Astrocyte (in vitro differentiated cells and primary cell): Measurements from ENCODE around the gene EIF1AD. TPM values are rescaled to one million over a fixed set of nuclear protein-coding genes. Genes with fewer than 3 reads are reported as not detected.

ENCODE experiments used
- DNase-seq: peaks from one replicate; pipeline ENCODE4 v3.0.0-alpha.2; 2010; ENCODE audit warnings: low read depth
- FAIRE-seq: peaks from 2 replicates; lab custom pipeline; 2011; peaks lifted over from hg19 to GRCh38; lab: Jason Lieb, UNC
- H2AFZ ChIP-seq: 2 replicates; pipeline ENCODE4 v1.6.0; 2012; ENCODE audit warnings: low read depth, low read length, inconsistent platforms
- H3K27ac ChIP-seq: 2 replicates; pipeline ENCODE4 v1.5.1; 2011; ENCODE audit warnings: low read depth, low read length, inconsistent platforms
- H3K27me3 ChIP-seq: 2 replicates; pipeline ENCODE4 v1.6.0; 2011; ENCODE audit warnings: low read length, inconsistent platforms; ENCODE audit not compliant: insufficient read depth
- H3K36me3 ChIP-seq: 2 replicates; pipeline ENCODE4 v1.5.1; 2011; ENCODE audit warnings: low read length, inconsistent platforms; ENCODE audit not compliant: insufficient read depth
- H3K4me1 ChIP-seq: 2 replicates; pipeline ENCODE4 v1.5.1; 2011; ENCODE audit warnings: low read length, inconsistent platforms; ENCODE audit not compliant: insufficient read depth
- H3K4me2 ChIP-seq: 2 replicates; pipeline ENCODE4 v1.6.0; 2012; ENCODE audit warnings: low read length, inconsistent platforms
- H3K4me3 ChIP-seq: 2 replicates; pipeline ENCODE4 v1.5.1; 2011; ENCODE audit warnings: low read depth, mild to moderate bottlenecking, low read length, inconsistent platforms; ENCODE audit not compliant: insufficient read depth
- H3K79me2 ChIP-seq: 2 replicates; pipeline ENCODE4 v1.6.0; 2012; ENCODE audit warnings: mild to moderate bottlenecking, low read length, inconsistent platforms; ENCODE audit not compliant: insufficient read depth
- H3K9ac ChIP-seq: 2 replicates; pipeline ENCODE4 v1.6.0; 2012; ENCODE audit warnings: mild to moderate bottlenecking, low read length, inconsistent platforms
- H3K9me3 ChIP-seq: 2 replicates; pipeline ENCODE4 v1.5.1; 2012; ENCODE audit warnings: low read depth, mild to moderate bottlenecking, low read length, inconsistent platforms; ENCODE audit not compliant: insufficient read depth
- H4K20me1 ChIP-seq: 2 replicates; pipeline ENCODE4 v1.6.0; 2012; ENCODE audit warnings: low read length, inconsistent platforms; ENCODE audit not compliant: insufficient read depth
- H3K27ac Mint-ChIP-seq: one replicate; pipeline ENCODE4 v1.8.0; 2021; ENCODE audit warnings: mild to moderate bottlenecking, mixed read lengths; ENCODE audit not compliant: unreplicated experiment
- H3K27me3 Mint-ChIP-seq: one replicate; pipeline ENCODE4 v1.8.0; 2021; ENCODE audit warnings: low read depth, mixed read lengths; ENCODE audit not compliant: unreplicated experiment
- H3K36me3 Mint-ChIP-seq: one replicate; pipeline ENCODE4 v1.8.0; 2021; ENCODE audit warnings: low read depth, mixed read lengths; ENCODE audit not compliant: unreplicated experiment
- H3K4me1 Mint-ChIP-seq: one replicate; pipeline ENCODE4 v1.8.0; 2021; ENCODE audit warnings: low read depth, mixed read lengths; ENCODE audit not compliant: unreplicated experiment
- H3K4me3 Mint-ChIP-seq: one replicate; pipeline ENCODE4 v1.8.0; 2021; ENCODE audit warnings: mild to moderate bottlenecking, moderate library complexity, mixed read lengths; ENCODE audit not compliant: unreplicated experiment
- H3K9me3 Mint-ChIP-seq: one replicate; pipeline ENCODE4 v1.8.0; 2021; ENCODE audit warnings: mild to moderate bottlenecking, mixed read lengths; ENCODE audit not compliant: unreplicated experiment
- EZH2 ChIP-seq: IDR thresholded peaks from 2 replicates; pipeline ENCODE4 v1.6.1; 2012; ENCODE audit warnings: mild to moderate bottlenecking, low read length, inconsistent platforms; ENCODE audit not compliant: insufficient read depth
- total RNA-seq: library from RNA; stranded (reverse); gene quantifications from 2 replicates; pipeline ENCODE4 v1.2.1, GENCODE V29; 2021
- TF ChIP-seq, protein P1 (sequence below): IDR thresholded peaks from 2 replicates; pipeline ENCODE4 v1.5.1; 2011; ENCODE audit warnings: low read depth, mild to moderate bottlenecking, inconsistent platforms, low read length, moderate library complexity; ENCODE audit not compliant: insufficient read depth

EIF1AD gene
- total RNA-seq, 1 donor from 2014 or later: 42.7 TPM

DNA sequence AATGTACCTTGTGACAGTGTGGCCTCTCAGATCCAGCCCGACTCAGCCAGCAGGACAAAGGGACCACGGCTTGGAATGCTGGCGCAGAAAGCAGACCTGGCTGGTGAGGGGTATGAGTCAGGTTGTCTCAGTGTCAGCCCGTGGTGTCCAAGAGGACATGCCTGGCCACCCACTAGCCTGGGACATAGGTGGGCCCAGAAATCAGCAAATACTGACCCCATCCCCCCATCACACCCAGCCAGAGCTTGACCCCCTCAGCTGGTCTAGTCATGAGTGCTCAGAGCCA, 4.9 kb upstream of the EIF1AD start:
- H3K36me3 ChIP-seq: peaks cover 9% of the 10 kb centered on the region
- no peak overlapping the region for H3K9ac ChIP-seq
- Mint-ChIP-seq H3K27ac (no peak overlapping the region), H3K4me3 (no peak overlapping the region), H3K9me3 (peaks cover 2% of the 10 kb centered on the region), H3K36me3 (peaks cover 3% of the 10 kb centered on the region), H3K27me3 (peaks cover 3% of the 10 kb centered on the region), H3K4me1 (peaks cover 11% of the 10 kb centered on the region)
- TF ChIP-seq, protein P1, sequence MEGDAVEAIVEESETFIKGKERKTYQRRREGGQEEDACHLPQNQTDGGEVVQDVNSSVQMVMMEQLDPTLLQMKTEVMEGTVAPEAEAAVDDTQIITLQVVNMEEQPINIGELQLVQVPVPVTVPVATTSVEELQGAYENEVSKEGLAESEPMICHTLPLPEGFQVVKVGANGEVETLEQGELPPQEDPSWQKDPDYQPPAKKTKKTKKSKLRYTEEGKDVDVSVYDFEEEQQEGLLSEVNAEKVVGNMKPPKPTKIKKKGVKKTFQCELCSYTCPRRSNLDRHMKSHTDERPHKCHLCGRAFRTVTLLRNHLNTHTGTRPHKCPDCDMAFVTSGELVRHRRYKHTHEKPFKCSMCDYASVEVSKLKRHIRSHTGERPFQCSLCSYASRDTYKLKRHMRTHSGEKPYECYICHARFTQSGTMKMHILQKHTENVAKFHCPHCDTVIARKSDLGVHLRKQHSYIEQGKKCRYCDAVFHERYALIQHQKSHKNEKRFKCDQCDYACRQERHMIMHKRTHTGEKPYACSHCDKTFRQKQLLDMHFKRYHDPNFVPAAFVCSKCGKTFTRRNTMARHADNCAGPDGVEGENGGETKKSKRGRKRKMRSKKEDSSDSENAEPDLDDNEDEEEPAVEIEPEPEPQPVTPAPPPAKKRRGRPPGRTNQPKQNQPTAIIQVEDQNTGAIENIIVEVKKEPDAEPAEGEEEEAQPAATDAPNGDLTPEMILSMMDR: no peak
- no peak for TF ChIP-seq EZH2
- no peaks in the 10 kb centered on the region for H3K9me3 ChIP-seq
- peaks cover 3% of the 10 kb centered on the region for H4K20me1 ChIP-seq
- H3K27ac ChIP-seq: no peak overlapping the region
- H3K79me2 ChIP-seq: peaks cover 17% of the 10 kb centered on the region
- no peak overlapping the region for H2AFZ ChIP-seq
- H3K4me3 ChIP-seq: no peak overlapping the region
- H3K27me3 ChIP-seq: peaks cover 3% of the 10 kb centered on the region
- peaks cover 5% of the 10 kb centered on the region for H3K4me1 ChIP-seq
- FAIRE-seq: no peak
- no peak for DNase-seq
- H3K4me2 ChIP-seq: no peak overlapping the region

DNA sequence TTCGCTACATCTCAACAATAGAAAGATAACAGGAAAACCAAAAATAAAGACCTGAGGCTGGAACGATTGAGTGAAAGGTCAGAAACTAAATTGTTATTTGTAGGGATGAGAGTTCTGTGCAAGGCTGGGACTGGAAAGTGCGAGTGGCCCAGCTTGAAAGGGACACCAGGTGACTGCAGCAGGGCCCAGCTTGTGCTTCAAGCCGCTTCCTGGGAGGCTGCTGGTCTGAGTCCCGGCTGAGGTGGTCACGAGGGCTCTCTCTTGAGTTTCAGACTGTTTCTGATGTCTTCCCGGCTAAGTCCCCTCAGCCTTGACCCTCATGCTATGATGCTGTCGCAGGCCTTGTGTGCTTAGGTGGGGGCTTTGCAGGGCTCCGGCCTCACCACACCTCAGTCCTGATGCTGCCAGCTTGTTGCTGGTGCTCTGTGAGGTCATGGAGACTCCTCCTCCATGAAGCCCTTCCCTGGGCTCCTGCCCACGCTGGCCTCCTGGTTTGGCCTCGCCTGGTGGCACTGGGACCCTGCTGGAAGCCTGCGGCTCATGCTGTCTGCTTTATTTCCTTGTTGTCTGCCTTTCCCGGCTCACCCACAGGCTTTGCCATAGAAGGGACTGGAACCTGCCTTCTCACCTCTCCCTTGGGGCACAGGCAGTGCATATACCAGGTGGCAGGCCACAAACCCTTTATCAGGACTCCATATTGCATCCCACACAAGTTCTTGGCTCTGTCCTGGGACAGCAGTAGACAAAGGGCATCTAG, 4.4 kb upstream of the EIF1AD start:
- peaks cover 1% of the 10 kb centered on the region for H3K4me1 ChIP-seq
- H3K36me3 Mint-ChIP-seq: peaks cover 3% of the 10 kb centered on the region
- peaks cover 2% of the 10 kb centered on the region for H3K9me3 Mint-ChIP-seq
- no peak overlapping the region for H3K27ac ChIP-seq
- H3K4me1 Mint-ChIP-seq: peaks cover 11% of the 10 kb centered on the region
- DNase-seq (no peak), FAIRE-seq (no peak)
- peaks cover 22% of the 10 kb centered on the region for H3K79me2 ChIP-seq
- peaks cover 8% of the 10 kb centered on the region for H4K20me1 ChIP-seq
- no peaks in the 10 kb centered on the region for H3K9me3 ChIP-seq
- H3K4me3 ChIP-seq: no peak overlapping the region
- TF ChIP-seq EZH2: no peak
- TF ChIP-seq, protein P1: no peak
- no peak overlapping the region for H3K9ac ChIP-seq
- no peak overlapping the region for H3K27ac Mint-ChIP-seq
- H3K36me3 ChIP-seq: peaks cover 9% of the 10 kb centered on the region
- no peak overlapping the region for H3K4me2 ChIP-seq
- no peaks in the 10 kb centered on the region for H3K27me3 ChIP-seq
- peaks cover under 1% of the 10 kb centered on the region for H3K27me3 Mint-ChIP-seq
- H3K4me3 Mint-ChIP-seq: no peak overlapping the region
- no peak overlapping the region for H2AFZ ChIP-seq

DNA sequence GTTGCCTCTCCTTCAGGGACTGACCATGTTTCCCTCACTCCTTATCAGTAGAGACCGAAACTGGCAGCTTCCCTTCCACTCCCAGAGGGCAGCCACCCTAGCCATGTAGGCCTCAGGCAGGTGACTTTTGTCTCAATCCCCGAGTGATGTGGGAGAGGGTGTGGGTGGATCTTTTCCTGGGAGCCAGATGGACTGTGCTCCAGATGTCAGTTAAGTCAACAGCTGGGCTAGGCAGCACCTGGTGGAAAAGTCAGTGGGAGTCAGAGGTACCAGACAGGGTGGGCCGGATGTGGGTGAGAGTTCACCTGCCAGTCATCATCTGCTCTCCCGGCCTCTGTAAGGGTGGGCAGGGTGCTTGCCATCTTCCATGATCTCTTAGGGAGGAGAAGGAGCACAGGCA, 2.2 kb upstream of the EIF1AD start:
- no peak overlapping the region for H3K27ac Mint-ChIP-seq
- no peak overlapping the region for H3K4me3 ChIP-seq
- no peaks in the 10 kb centered on the region for H3K9me3 Mint-ChIP-seq
- peaks cover 3% of the 10 kb centered on the region for H3K36me3 Mint-ChIP-seq
- no peak overlapping the region for H3K27ac ChIP-seq
- H3K4me1 ChIP-seq: peaks cover 3% of the 10 kb centered on the region
- no peak for FAIRE-seq
- peak overlapping the region; percentile 77 for H3K4me3 Mint-ChIP-seq
- peaks cover 20% of the 10 kb centered on the region for H3K4me1 Mint-ChIP-seq
- H3K9me3 ChIP-seq: no peaks in the 10 kb centered on the region
- H3K4me2 ChIP-seq: no peak overlapping the region
- no peak overlapping the region for H3K9ac ChIP-seq
- H2AFZ ChIP-seq: no peak overlapping the region
- DNase-seq: no peak
- H3K27me3 Mint-ChIP-seq: no peaks in the 10 kb centered on the region
- H4K20me1 ChIP-seq: peaks cover 21% of the 10 kb centered on the region
- peaks cover 18% of the 10 kb centered on the region for H3K36me3 ChIP-seq
- H3K79me2 ChIP-seq: peaks cover 42% of the 10 kb centered on the region
- no peak for TF ChIP-seq EZH2
- H3K27me3 ChIP-seq: no peaks in the 10 kb centered on the region
